HG03460 (cell line): ENCODE data around the gene ZC3H12C.

Experiments used
- ATAC-seq: cut with Tn5 transposase; IDR thresholded peaks from one replicate; pipeline ENCODE4 v1.9.1; 2021; ENCODE audit not compliant: unreplicated experiment

The ZC3H12C gene

DNA sequence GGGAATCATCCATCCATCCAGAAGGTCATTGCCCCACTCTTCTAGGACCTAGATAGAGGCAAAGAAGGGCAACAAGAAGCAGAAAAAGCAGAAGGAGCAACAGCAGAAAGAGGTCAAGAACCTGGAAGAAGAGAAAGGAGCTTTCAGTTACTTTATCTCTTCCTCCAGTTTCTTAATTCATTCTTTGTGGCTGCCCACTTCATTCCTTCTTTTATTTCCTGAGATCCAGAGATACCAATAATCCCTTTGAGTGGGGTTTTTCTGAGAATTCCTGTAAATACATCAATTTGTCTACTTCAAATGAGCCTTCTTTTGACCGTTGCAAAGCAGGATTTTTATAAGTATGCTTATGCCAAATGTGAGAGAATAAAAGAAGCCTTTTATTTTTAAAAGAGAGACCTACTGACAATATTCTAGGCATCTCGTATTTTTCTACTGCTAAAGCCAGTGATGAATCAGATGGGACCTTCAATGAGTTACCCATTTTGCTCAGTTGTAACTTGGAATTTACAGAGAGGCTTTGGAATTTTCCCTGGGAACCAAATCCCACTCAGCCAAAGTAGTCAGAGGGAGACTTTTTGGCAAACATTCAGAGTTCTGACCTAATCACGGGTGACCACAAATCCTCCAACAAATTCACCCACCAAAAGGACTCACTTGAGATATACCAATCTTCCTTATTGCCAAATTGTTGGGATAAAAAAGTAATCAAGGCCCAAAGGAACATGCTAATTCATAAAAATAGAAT, 54.9 kb downstream of the ZC3H12C start:
- no peak for ATAC-seq

DNA sequence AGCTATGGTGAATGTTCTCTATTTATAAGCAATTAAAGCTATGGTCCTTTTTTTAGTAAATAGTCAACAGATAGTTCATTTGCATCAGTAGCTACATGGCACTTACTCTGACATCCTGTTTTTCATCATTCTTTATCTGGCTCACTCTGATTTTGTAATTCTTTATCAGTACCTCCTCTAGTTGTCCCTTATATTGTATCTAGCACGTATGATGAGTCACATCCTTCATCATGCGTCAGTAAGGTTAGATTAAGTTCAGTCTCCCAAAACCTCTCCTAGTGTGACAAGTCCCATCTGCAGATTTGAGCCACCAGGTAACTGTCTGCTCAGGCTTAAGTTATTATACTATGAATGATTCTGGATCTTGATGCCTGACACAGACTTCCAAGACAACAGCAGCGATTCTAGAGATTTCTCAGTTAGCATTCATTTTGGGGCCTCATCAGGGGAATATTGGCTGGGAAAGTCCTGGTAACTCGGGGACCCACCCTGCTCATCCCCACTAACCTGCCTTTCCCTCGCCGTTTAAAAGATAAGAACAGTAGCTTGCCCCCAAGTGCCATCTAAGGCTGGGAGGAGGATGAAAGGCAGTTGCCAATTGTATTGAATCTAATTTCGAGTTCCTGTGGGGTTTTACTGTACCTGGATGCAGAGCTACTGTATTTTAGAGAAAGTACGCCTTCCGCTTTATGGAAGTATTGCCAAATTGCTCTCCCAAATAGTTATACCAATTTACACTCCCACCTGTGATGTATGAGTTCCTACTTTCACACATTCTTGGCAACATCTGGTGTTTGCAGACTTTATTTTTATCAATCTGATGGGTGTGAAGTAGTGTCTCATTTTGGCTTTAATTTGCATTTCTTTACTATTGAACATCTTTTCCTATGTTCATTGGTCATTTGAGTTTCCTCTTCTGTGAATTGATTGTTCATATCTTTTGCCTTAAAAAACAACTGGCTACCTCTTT, 55.9 kb downstream of the ZC3H12C start:
- no peak for ATAC-seq

DNA sequence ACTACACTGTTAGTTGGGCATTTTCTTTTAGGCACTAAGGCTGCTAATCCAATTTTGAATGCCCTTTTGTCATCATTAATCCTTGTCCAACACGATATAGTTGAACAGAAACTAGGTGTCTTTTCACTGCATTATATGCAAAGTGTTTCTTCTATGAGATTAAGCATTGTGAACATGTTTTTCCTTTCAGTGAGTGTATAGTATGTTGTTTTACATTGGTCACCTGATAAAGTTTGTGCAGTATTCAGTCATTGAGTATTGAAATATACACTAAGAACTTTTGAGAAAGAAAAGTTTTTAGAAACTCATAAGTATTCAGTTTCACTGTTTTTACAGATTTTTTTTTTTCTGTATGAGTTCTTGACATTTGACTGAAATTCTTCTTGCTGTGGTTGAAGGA, 59.0 kb downstream of the ZC3H12C start:
- no peak for ATAC-seq

DNA sequence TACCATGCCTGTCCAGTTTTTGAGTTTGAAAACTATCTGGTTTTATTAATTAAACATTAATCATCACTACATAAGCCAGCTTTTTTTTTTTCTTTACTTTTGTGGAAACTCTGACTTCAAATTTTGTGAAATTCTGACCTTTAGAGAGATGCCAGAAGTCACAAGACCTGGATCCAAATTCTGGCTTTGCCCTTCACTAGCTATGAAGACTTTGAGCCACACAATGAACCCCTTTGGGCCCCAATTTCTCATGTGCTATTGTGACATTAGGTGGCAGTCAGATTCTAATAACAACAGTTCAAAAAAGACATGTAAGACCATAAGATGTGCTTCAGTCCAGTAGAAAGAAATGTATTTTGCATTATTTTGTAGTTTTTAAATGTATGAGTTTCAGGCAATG, 60.3 kb downstream of the ZC3H12C start:
- ATAC-seq = no peak

DNA sequence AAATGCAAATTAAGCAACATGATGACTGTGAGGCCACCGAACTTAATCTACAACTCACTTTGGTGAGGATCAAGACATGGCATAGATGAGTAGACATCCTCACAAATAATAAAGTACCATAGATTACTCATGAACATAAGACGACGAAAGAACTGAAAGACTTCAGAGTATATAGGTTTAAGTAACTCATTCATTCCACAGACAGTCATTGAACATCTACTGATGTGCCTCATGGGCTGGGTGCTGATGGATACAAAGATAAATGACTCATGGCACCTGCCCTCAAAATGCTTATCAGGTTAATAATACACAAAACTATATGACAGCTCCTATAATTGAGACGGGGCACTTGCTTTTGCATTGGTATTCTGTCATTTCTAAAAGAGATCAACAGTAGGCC, 63.3 kb downstream of the ZC3H12C start:
- ATAC-seq = no peak

DNA sequence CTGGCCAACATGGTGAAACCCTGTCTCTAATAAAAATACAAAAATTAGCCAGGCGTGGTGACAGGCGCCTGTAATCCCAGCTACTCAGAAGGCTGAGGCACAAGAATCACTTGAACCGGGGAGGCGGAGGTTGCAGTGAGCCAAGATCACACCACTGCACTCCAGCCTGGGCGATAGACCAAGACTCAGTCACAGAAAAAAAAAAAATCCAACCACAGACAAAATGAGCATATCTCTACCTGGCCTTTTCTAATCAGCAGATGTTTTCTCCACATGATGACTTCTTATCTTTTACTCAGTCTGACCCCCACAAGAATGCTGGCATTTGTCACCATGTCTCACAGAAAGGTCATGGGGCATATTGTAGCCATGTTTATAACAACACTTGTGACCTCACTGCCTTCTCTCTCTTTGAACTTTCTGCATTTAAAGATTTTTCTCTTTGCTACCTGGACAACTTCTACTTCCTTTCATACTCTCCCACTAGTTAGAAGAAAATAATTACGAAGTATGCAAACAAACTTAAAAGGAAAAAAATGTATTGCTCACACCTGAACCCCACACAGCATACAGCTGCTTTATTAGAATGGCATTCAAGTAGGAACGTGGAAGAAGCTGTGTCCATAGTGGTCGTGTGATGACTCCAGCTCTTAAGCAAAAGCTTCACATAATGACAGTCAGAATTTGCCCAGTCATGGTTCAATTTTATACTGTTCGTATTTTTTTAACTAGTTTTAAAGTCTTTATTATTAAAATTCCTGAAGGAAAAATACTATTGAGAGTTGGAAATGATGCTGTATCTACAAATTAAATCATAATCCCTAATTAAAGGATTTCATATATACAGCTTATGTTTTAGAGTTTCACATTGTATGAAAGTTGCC, 65.4 kb downstream of the ZC3H12C start:
- no peak for ATAC-seq

DNA sequence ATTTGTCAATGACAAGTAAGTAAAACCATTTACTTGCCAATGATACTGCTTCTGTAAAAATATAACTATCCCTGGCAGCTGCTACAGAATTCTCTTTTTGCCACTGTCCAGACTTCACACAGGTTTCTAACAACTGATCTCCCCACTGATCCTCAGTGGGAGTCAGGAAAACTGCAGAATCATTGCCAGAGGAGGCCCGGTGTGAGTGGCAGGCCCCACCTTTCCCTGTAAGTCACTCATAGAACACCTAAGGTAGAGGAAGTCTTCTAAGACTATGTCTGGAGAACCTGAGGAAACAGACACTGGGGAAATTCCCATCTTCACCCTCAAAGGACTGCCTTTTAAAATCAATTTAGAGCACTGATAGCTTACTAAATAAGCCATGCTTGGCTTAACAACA, 66.3 kb downstream of the ZC3H12C start:
- ATAC-seq = no peak

DNA sequence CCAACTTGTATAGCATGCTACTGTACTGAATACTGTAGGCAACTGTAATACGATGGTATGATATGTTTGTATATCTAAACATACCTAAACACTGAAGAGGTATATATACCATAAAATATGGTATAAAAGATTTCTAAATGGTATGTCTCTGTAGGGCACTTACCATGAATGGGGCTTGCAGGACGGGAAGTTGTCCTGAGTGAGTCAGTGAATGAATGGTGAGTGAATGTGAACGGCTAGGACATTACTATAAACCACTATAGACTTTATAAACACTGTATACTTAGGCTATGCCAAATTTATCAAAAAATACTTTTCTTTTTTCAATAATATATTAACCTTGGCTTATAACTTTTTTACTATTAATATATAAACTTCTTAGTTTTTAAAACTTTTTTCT, 66.8 kb downstream of the ZC3H12C start:
- ATAC-seq = no peak

DNA sequence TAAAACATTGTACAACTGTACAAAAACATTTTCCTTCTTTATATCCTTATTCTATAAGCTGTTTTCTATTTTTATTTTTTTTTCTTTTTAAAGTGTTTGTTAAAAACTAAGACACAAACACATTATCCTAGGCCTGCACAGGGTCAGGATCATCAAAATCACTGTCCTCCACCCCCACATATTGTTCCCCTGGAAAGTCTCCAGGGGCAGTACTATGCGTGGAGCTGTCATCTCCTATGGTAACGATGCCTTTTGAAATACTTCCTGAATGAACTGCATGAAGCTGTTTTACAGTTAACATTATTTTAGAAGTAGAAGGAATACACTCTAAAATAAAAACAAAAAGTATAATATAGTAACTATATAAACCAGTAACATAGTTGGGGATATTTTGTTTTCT, 67.2 kb downstream of the ZC3H12C start:
- ATAC-seq = no peak

DNA sequence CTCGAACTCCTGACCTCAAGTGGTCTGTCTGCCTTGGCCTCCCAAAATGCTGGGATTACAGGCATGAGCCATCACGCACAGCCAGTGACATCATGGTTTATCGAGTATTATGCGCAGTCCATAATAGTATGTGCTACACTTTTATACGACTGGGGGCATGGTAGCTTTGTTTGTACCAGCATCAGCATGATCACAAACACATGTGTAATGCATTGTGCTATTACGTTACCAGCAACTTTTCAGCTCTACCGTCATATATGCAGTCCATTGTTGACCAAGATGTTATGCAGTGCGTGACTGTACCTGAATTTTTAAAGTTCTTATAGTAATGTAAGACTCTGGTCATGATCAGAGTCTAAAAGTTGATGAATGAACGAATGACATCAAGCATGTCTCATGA, 67.9 kb downstream of the ZC3H12C start:
- ATAC-seq = no peak

DNA sequence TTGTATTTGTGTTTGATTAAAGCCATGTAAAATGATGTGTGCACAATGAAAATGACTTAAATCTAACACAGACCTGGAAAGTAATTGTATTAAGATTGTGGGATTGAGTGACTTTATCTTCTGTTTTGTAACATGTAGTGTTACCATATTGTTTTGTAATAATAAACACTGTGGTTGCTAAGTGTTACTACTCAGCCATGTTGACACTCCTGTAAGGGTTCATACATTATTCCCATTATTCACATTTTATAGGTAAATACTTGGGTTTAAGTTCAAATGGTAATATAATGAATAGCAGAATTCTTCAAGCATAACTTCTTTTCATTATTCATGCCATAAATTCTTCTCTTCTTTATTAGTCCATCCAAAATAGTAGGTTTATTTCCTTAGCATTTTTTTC, 69.0 kb downstream of the ZC3H12C start:
- ATAC-seq = no peak

DNA sequence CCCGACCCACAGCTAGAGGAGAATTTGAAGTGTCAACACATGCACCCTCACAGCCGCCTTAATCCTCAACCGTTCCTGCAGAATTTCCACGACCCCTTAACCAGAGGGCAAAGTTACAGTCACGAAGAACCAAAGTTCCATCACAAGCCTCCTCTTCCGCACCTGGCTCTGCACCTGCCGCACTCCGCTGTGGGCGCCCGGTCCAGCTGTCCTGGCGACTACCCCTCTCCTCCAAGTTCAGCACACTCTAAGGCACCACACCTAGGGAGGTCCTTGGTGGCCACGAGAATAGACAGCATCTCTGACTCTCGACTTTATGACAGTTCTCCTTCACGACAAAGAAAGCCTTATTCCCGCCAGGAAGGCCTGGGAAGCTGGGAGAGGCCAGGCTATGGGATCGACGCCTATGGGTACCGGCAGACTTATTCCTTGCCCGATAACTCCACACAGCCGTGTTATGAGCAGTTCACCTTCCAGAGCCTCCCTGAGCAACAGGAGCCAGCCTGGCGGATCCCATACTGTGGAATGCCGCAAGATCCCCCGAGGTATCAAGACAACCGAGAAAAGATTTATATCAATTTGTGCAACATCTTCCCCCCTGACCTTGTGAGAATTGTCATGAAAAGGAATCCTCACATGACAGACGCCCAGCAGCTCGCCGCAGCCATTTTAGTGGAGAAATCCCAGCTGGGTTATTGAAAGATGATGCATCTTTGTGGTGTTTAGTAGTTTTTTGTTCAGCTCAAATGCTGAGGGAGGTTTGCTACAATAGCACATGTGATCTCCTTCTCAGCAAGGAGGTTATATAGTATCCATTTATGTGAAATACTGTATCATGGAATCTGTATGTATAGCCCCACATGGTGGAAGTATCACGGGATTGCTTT, 72.1 kb downstream of the ZC3H12C start:
- ATAC-seq = no peak

DNA sequence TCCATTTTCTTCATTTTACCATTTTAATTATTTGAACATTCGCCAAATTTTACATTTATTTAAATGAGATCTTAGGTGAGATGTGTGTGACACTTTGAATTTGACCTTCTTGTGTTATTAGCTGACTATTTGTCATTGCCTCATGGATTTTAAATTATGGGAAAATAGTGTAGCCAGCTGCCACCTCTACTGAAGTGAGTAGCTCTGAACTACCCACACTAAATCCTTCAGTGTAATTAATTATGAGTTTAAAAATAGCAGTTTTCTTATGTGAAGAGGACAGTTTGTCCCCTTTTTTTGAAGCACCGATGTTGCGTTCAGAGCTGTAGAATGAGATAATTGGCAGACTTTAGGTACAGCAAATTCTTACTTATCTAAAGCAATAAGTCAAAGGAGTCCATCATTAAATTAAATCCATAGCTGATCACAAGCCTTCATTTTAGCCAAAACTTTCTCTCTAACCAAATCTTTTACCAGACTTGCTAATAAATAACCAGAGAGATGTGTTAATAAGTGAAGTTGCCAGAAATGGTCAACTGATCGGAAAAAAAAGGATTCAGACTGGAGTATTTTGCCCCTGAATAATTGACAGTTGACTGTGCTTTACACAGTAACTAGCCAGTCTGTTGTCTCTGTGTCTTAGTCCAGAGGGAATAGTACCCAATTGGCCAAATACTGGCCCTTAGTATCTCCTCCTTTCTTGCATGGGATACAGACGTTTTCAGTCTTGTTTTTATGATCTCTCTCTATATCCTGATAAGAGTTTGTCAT, 75.0 kb downstream of the ZC3H12C start:
- ATAC-seq = no peak

DNA sequence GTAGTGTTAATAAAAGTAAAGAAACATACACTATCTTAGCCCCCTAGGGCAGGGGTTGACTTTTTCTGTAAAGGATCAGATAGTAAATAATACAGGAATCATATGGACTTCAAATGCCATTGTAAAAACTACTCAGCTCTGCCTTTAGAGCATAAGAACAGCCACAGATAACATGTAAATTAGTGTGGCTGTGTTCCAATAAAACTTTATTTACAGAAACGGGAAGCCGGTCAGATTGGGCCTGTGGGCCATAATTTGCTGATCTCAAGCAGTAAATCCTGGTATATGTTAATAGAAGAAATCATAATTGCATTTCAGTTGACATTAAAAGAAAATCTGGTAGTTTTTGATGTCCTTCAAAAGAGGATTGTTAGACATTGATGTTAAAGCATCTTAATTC, 76.5 kb downstream of the ZC3H12C start:
- ATAC-seq = no peak

DNA sequence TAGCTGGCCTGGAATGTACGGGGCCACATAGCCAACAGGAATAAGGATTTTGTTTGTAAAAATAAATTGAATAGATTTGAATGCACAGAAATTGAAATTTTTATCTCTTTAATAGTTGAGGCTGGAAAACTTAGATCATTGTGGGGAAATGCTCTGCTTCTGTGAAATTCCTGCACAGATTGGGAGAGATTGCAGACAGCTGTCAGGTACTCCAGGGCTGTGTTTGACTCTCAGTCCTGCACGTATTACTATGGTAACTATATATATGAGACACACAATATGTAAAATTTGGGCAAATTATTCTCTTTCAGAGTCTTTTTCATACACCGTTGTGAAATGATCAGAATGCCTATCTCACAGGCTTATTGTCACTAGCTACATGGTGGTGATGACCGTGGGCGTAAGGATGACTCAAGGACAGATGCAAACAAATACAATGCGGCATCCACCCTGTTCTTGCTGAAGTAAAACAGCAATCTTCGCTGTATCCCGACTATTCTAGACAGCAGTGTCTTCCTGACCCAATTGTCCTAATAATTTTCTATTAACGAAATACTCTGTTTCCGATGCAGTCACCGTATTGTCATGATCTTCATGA, 79.4 kb downstream of the ZC3H12C start:
- no peak for ATAC-seq

DNA sequence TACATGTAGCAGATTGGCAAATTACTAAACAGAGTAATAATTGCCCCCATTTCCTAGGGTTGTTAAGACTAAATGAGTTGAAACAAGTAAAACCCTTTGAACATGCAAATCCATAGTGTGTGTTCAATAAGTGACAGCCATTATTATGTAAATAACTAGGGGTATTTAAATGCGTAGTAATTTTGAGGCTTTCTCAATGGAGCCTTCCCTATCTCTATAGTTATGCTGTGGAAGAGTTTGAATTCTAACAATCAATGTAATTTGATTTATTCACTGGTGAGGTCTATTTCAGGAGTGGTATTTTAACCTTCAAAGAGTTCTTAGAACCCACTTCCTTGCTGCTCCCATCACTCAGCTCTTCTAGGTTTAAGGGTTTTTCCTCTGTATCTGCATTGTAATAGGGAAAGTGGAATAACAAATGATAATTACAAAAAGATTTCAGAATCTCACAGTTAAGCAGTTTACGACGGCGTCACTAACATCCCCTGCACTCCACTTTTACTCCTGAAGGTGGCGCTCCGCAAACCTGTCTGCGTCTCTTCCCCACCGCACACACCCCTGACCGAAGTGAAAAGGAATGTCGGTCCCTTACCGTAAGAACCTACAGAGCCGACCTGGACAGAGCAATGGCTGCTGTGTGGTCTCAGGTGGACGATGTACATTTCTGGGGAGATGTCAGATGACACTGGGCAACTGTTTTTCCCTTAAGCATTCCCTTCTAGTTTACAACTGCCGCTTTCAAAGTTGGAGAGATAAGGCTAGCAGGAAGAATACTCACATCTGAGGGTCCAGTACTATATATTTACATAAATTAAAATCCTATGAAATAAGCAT, 80.8 kb downstream of the ZC3H12C start:
- no peak for ATAC-seq

DNA sequence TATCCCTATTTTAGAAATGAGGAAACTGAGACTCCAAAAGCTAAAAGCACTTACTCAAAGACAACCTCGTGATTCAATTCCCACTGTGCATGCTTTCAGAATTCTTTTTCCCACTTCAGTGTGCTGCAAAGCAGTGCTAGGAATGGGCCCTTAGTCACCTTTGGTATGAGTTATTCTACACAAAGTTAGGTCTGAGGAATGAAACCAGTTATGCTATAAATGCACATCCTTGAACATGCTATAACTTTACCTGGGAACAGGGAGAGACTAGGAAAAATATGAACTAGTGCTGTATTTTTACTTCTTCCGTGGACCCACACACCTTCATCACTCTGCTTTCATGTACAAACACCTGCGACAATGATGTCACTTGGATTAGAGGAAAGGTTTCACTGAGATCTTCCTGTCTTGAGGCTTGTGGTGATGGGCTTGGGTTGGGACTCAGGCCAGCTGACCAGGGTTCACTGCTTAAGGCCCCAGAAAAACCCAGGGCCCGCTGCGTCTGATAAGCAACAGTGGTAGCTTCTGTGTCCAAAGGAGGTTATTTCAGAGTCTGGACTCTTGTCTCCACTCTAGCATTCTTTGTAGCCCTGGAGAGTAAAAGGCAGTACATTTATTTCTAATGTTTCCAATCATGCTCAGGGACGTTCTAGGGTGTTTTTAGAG, 81.6 kb downstream of the ZC3H12C start:
- no peak for ATAC-seq
